Measurements from ENCODE around the gene BNC2.

The BNC2 gene

DNA sequence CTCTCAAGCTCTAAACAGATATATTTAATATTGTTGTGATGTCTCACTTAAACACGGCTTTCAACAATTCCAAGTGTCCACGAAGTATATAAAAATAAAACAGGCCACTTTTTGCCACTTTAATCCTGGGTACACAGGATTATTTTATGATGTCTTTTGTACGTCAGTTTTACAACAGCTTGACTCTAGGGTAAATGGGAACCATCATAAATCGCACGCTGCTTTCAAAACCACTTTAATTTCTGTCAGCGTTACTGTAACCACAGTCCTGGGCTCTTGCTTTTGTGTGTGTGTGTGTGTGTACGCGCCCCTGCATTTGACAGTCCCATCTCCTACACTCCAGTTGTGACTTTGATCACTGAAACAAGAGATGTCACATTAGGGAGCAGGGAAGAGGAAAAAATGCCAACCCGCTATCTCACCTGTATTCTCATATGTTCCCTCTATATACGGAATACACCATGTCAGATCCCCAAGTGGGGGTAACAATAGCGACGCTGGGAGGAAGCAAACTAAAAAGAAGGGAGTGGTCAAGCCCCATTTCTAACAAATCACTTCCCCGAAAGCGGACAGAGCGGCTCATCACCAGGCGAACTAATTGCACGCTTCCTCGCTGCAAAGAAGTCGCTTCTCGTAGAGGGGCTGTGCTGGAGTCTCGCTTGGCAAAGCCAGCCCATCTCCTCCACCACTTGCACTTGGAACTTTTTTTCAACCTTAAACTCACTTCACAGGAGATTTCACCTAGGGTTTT, 1.2 kb downstream of the BNC2 start:
- no peak for DNase-seq

DNA sequence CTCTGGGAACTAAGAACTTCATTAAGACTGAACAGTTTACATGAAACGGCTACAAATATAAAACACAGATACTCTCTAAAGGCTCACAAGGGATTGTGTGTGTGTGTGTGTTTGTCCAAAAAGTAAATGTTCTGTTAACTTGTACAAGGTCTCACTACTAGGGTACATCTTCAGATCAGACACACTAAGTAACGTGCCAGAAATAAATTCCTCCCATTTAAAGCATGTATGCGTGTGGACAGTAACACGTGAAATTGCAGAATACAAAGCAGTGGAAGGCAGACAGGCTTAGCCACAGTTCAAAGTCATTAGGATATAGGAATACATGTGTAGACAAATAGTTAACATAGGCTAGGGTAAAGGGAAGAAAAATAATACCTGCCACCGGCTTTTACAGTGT, 1.8 kb downstream of the BNC2 start:
- no peak for DNase-seq

GRCh38 chr9:16867576-16868311, 2.7 kb downstream of the BNC2 start:
- no peak for DNase-seq

GRCh38 chr9:16866587-16866986, 3.9 kb downstream of the BNC2 start:
- DNase-seq: no peak

DNA sequence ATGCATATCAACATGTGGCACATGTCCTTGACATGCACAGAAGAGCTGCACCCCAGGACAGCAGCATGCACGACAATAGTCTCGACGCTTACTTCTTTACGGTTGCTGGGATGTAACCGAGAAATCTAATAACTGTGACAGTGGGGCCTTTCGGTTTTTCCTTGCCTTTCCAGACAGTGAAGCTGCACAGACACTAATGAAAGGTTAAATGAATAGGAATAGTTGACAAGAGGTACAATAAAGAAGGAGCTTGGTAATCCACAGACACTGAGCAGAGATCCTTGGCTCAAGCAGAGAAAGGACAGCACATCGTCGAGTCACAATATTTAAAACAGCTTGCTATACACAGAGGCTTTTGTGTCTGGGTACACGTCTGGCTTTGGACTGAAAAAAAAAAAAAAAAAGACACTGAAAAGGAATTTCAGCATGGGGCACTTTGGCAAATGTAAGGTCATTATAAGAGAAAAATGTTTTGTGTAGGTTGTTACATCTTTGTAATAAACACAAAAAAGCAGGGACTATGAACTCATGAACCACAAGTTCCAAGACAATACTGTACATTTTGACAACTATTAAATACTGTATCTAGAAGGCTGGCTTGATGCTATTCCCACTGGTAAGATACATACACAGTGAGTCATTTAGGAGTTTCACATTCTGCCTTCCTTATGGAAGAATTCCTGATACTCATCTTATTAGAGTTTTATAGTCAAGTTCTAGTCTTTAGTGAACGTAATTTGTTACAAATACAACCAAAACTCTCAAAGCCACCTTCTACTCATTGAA, 5.6 kb downstream of the BNC2 start:
- no peak for DNase-seq

- no peak for DNase-seq
These were observed 22.3 kb downstream of the BNC2 start for GRCh38 chr9:16848179-16848578.

- DNase-seq: no peak
These were observed 23.5 kb downstream of the BNC2 start for GRCh38 chr9:16846986-16847385.

DNA sequence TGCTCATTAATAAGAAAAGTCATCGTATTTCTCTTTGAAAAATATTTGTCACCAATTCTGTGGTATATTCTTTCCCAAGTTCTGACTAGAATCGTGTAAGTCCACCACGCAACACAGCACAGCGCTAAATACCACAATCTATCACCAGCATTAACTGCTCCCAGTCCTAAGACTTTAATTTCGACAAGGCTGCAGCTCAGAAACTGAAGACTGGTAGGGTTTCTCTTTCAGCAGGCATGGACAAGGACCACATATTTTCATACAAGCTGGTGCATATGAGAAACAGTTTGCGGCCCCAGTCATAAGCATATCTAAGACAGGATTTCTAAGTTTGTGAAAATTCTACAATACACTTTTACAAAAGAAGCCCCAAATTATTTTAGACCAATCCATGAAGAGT, 24.1 kb downstream of the BNC2 start:
- no peak for DNase-seq

- DNase-seq: no peak
These were observed 35.7 kb downstream of the BNC2 start for GRCh38 chr9:16834817-16835216.

DNA sequence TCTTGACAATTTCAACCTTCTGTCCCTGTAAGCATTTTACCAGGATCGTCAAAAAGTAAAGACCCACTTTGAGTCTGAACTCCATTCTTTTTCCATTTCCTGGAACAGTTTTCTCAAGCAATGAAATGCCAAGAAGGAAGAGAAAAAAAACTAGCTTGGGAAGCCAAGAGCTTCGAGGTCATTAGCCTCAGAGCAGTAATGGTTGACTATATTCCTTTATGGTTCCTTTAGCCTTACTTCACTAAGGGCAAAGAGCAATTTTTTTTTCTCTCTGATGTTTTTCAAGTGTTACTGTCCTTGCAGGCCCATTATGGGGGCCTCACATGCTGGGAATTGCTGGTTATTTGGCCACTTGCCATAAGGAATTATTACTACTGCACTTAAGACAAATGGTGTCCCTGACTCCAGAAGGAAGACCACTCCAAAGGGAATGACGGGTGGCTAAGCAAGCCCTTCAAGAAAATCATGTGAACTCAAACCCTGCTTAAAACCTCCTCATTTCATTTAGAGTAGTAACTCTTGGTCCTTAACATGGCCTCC, 37.1 kb downstream of the BNC2 start:
- no peak for DNase-seq

- no peak for DNase-seq
These were observed 38.4 kb downstream of the BNC2 start for GRCh38 chr9:16832101-16832500.

DNA sequence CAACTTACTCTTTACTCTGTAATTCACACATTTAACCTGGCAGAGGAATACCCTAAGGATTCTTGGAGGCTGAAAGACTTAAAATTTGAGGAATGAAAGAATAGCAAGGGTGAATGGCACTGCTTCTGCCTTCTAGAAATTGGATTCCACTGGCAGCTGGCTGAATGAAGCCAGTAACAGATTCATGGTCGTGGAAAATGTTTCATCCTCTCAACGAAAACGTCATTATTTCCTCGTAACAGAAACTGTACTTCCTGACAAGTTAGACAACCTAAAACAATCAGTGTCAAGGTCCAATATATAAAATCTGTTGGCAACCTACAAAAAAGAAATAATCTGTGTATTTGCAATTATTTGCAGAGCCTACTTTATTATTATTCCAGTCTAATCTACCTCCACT, 39.7 kb downstream of the BNC2 start:
- DNase-seq: no peak

DNA sequence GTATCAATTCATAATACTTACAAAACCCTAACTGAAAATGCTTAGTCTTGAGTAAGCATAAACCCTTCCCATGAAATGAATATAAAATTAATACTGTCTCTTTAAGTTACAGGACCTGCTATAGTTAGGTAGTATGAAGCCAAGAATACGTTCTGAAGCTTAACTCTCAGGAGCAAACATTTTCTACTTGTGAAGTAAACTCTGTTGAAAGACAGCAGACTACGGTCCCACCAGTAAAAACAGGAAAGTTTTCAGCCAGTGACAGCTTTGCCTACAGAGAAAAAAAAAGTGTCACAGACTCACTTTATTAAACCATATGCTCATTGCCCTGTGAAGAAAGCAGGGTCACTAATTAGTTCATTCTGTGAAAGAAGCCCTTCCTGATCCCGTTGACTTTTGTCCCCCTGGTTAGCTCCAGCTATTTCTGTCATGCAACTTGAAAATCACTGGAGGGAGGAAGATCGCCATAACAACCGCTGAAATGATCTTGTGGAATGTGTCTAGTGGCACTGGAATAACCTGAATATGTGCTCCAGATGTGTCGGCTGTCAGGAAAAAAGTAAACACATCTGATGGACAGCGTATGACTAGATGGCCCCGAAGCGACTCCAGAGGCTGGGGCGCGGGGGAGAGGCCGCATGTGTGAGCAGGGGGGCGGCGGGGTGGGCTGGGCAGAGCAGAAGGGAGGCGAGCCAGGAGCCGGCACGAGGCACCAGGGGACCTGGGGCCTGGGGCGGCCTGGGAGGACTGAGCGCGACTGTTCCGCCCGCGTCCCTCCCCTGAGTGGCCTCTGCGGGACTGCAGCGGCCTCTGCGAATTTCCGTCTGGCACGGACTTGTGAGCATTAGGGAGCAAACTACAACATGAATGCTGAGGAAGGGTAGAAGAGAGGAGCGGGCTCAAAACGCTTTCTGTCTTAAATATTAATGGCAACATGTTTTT, 41.9 kb downstream of the BNC2 start:
- DNase-seq: no peak

GRCh38 chr9:16825971-16826625, 44.4 kb downstream of the BNC2 start:
- no peak for DNase-seq

- DNase-seq: no peak
These were observed 45.1 kb downstream of the BNC2 start for GRCh38 chr9:16825331-16825725.

DNA sequence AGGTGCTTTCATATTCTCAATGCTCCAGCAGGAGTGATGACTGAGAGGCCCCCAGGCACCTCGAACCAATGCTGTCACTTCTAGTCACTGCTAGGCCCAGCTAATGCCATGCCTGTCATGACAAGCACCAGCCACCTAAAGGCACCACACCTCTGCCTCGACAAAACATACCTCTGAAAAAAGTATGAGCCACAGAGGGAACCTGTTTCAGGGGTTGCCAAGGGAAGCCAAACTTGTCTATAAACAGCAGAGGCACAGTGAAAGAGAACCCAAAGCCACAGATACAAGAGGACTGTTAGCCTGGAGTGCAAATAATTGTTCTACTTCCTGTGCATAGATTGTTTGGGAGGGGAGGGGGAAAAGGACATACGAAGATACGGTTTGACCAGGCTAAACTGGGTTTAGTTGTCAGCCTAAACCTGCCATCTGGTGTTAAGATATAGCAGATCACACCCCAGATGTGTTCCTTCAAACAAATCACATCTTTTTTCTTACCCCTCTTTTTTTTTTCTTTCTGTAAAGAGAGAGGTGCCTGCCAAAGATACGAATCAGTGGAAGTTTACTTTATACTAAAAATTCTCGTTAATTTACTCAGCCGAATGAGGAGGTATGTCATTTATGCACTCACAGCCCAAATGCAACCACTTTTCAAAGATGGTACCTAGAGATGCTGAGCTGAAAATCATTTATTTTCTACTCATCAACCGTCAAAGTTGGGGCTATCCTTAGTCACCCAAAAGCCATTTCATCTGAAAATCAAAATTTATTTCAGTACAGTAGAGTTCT, 45.7 kb downstream of the BNC2 start:
- DNase-seq: no peak

GRCh38 chr9:16823906-16824305, 46.6 kb downstream of the BNC2 start:
- DNase-seq: no peak

DNA sequence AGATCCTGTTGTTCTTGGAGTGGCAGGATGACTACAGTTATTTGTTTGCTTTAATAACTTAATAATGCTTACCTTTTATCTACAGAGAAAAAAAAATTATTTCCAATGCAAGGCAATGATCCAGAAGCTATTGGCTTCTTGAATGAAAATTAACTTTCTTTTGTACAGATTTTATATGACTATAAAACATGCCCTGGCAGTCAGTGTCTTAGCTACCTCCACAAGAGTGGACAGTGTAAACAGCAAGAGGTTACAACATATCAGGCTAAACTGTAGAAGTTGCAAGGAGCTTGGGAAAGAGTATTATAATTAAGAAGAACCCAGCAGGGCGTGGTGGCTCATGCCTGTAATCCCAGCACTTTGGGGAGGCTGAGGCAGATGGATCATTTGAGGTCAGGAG, 49.1 kb downstream of the BNC2 start:
- DNase-seq: no peak

DNA sequence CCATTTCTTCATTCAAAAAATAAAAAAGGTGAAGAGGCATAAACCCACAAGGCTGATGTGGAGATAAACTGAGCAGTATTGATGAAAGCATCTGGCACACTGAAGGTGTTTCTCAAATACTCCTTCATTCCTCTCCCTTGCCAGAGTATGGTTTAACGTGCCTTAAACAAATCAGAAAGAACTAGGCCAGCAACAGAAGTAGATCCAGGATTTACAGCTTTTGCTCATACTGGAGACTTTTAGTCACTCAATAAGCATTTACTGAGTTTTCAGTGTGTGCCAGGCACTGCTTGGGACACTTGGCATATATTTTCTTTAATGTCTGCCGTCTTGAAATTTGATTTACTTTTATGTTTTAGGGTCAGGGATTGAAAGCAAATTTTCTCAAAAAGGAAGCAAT, 53.0 kb downstream of the BNC2 start:
- no peak for DNase-seq

DNA sequence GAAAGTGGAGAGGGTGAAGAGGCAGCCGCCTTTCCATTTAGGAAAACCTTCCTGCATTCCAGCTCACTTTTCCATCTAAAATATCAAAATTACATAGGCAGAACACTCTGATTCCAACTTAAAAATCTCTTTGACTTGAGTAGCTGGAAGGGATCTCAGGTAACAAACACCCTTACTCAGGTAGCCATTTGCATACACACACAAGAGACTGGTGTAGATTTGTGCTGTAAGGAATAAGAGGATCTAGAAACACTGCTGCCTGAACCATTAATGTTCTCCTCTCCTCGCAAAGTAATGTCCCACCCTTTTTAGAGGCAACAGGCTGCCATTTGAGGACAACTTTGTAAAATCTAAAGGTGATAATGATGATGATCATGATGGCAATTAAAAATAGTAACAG, 53.5 kb downstream of the BNC2 start:
- DNase-seq: no peak

GRCh38 chr9:16816011-16816410, 54.5 kb downstream of the BNC2 start:
- DNase-seq: no peak
